Measurements from ENCODE around the gene ZCCHC7.
"Not testable (repeated sequence)": the region's sequence is repeated elsewhere in the genome, so short reads cannot be mapped to it uniquely, and the experiment has no call there.

Gene ZCCHC7

GRCh38 chr9:37382161-37382981, 262.0 kb downstream of the ZCCHC7 start:
- DNase-seq: no peak

- no peak for DNase-seq
Observed at GRCh38 chr9:37382982-37383357, 262.6 kb downstream of the ZCCHC7 start.

GRCh38 chr9:37383393-37383792, 263.0 kb downstream of the ZCCHC7 start:
- no peak for DNase-seq

GRCh38 chr9:37383876-37384746, 263.7 kb downstream of the ZCCHC7 start:
- DNase-seq: no peak

GRCh38 chr9:37385286-37385685, 264.9 kb downstream of the ZCCHC7 start:
- DNase-seq: no peak

- no peak for DNase-seq
Observed at GRCh38 chr9:37386988-37387387, 266.6 kb downstream of the ZCCHC7 start.

GRCh38 chr9:37390759-37391158, 270.4 kb downstream of the ZCCHC7 start:
- no peak for DNase-seq

GRCh38 chr9:37392272-37392671, 271.9 kb downstream of the ZCCHC7 start:
- DNase-seq: no peak

- no peak for DNase-seq
Observed at GRCh38 chr9:37395229-37395628, 274.9 kb downstream of the ZCCHC7 start.

- DNase-seq: no peak
Observed at GRCh38 chr9:37395663-37396062, 275.3 kb downstream of the ZCCHC7 start.

- not testable (repeated sequence) for DNase-seq
Observed at GRCh38 chr9:37397948-37398347, 277.6 kb downstream of the ZCCHC7 start.

- no peak for DNase-seq
Observed at GRCh38 chr9:37398464-37399025, 278.2 kb downstream of the ZCCHC7 start.

GRCh38 chr9:37399336-37399735, 279.0 kb downstream of the ZCCHC7 start:
- no peak for DNase-seq

GRCh38 chr9:37404590-37404989, 284.2 kb downstream of the ZCCHC7 start:
- no peak for DNase-seq

- no peak for DNase-seq
Observed at GRCh38 chr9:37405350-37405749, 285.0 kb downstream of the ZCCHC7 start.

GRCh38 chr9:37405764-37406380, 285.5 kb downstream of the ZCCHC7 start:
- no peak for DNase-seq

- no peak for DNase-seq
Observed at GRCh38 chr9:37406603-37407401, 286.4 kb downstream of the ZCCHC7 start.

- DNase-seq: no peak
Observed at GRCh38 chr9:37407468-37407867, 287.1 kb downstream of the ZCCHC7 start.
